ENCODE results near the gene PKD1L1.

Gene PKD1L1

DNA sequence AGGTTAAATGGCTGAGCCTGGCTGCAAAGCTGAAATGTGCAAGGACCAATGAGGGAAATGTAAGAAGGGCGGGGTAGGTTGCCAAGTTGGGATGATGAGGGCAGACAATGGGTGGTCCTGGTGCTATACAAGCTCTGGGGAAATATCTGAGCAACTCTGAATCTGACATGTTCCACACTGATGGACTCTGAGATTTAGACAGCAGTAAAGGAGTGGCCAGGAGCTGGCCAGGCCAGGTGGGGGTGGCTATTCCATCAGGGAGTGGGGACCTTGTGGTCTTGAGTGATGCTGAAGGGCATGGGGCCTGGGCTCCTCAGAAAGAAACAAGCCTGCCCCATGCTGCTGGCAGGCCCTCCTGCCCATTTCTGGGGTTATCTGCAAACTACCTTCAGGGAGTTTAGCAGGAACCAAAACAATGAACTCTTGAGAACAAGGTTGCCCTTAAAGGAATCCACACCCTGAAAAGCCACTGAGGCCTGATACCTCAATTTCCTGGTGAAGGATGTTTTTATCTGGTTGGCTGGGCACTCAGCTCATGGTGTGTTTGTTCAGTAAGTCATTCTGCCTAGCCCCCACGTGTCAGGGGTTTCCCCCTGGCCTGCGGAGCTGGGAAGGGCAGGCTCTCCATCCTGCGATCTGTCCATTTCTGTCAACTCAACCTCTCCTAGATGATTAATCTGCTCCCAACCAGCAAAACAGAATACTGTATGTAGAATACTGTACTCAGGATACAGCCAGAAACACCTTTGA is 223.1 kb downstream of the PKD1L1 start:
- Histone ChIP-seq H3K27ac (no peak overlapping the region), H3K36me3 (ENCODE audit: insufficient read depth, low read length) (no peaks in the 10 kb centered on the region), H3K9me3 (ENCODE audit: low read depth, low read length) (no peaks in the 10 kb centered on the region), H3K4me3 (no peak overlapping the region), H3K9ac (ENCODE audit: insufficient read length) (no peak overlapping the region)
- TF ChIP-seq FOXP2 (optimal IDR thresholded peaks at IDR 0.05; ENCODE audit: control extremely low read depth, extremely low read length, insufficient read depth) (no peak), EZH2 (IDR thresholded peaks at IDR 0.05) (no peak), POLR2AphosphoS5 (IDR thresholded peaks at IDR 0.05; ENCODE audit: borderline replicate concordance, low read depth, low read length) (no peak)
- DNase-seq (ENCODE audit: low read depth, low spot score): no peak
